Central memory CD8-positive, alpha-beta T cell (primary cell): ENCODE results near the gene ALDH1A2.
"Not testable (repeated sequence)": the region's sequence is repeated elsewhere in the genome, so short reads cannot be mapped to it uniquely, and the experiment has no call there.

Source experiments
- ATAC-seq: fragments of 150-1000 bp; cut with Tn5 transposase; replicated peaks from 2 replicates; pipeline ENCODE4 v1.10.0; 2022; ENCODE audit warnings: mild to moderate bottlenecking, moderate FRiP score, moderate number of reproducible peaks; ENCODE audit not compliant: poor library complexity, severe bottlenecking; ENCODE audit errors: extremely low read depth
- DNase-seq, 2 donors: peaks; one replicate each; pipeline ENCODE4 v3.0.0; 2021; ENCODE audit warnings: low spot score in 2 of 2
- H3K27ac Mint-ChIP-seq: one replicate; pipeline ENCODE4 v1.8.0; 2022; ENCODE audit warnings: low read depth, mild to moderate bottlenecking, moderate library complexity, mixed read lengths
- H3K27me3 Mint-ChIP-seq: one replicate; pipeline ENCODE4 v1.8.0; 2022; ENCODE audit warnings: mixed read lengths
- H3K36me3 Mint-ChIP-seq: one replicate; pipeline ENCODE4 v1.8.0; 2022; ENCODE audit warnings: mild to moderate bottlenecking, moderate library complexity, mixed read lengths; ENCODE audit not compliant: insufficient read depth
- H3K4me1 Mint-ChIP-seq: one replicate; pipeline ENCODE4 v1.8.0; 2022; ENCODE audit warnings: mixed read lengths
- H3K4me3 Mint-ChIP-seq: one replicate; pipeline ENCODE4 v1.8.0; 2022; ENCODE audit warnings: mild to moderate bottlenecking, moderate library complexity, mixed read lengths
- H3K9me3 Mint-ChIP-seq: one replicate; pipeline ENCODE4 v1.8.0; 2022; ENCODE audit warnings: mixed read lengths

The ALDH1A2 gene

GRCh38 chr15:58048261-58048660, 17.2 kb downstream of the ALDH1A2 start:
- H3K4me3 Mint-ChIP-seq = no peak overlapping the region
- DNase-seq (no peak), ATAC-seq (no peak)
- no peaks in the 10 kb centered on the region for H3K9me3 Mint-ChIP-seq
- no peak overlapping the region for H3K27ac Mint-ChIP-seq
- no peaks in the 10 kb centered on the region for H3K36me3 Mint-ChIP-seq
- peaks cover 58% of the 10 kb centered on the region for H3K27me3 Mint-ChIP-seq
- H3K4me1 Mint-ChIP-seq = no peaks in the 10 kb centered on the region

- H3K27me3 Mint-ChIP-seq = peaks cover 64% of the 10 kb centered on the region
- no peak overlapping the region for H3K4me3 Mint-ChIP-seq
- no peaks in the 10 kb centered on the region for H3K36me3 Mint-ChIP-seq
- ATAC-seq (no peak), DNase-seq (no peak)
- no peak overlapping the region for H3K27ac Mint-ChIP-seq
- no peaks in the 10 kb centered on the region for H3K4me1 Mint-ChIP-seq
- no peaks in the 10 kb centered on the region for H3K9me3 Mint-ChIP-seq
Measured at GRCh38 chr15:58047149-58047548, 18.4 kb downstream of the ALDH1A2 start.

GRCh38 chr15:58046467-58046866, 19.0 kb downstream of the ALDH1A2 start:
- Mint-ChIP-seq H3K36me3 (no peaks in the 10 kb centered on the region), H3K27ac (no peak overlapping the region), H3K27me3 (peaks cover 69% of the 10 kb centered on the region), H3K4me1 (no peaks in the 10 kb centered on the region), H3K9me3 (no peaks in the 10 kb centered on the region), H3K4me3 (no peak overlapping the region)
- DNase-seq (no peak), ATAC-seq (no peak)

GRCh38 chr15:58045376-58045775, 20.1 kb downstream of the ALDH1A2 start:
- H3K27me3 Mint-ChIP-seq = peaks cover 80% of the 10 kb centered on the region
- not testable (repeated sequence) for H3K27ac Mint-ChIP-seq, H3K4me1 Mint-ChIP-seq, H3K4me3 Mint-ChIP-seq, H3K36me3 Mint-ChIP-seq, DNase-seq, ATAC-seq, H3K9me3 Mint-ChIP-seq

GRCh38 chr15:58044551-58044950, 21.0 kb downstream of the ALDH1A2 start:
- H3K27ac Mint-ChIP-seq = no peak overlapping the region
- H3K27me3 Mint-ChIP-seq = peaks cover 81% of the 10 kb centered on the region
- DNase-seq = no peak
- no peaks in the 10 kb centered on the region for H3K36me3 Mint-ChIP-seq
- no peak for ATAC-seq
- no peaks in the 10 kb centered on the region for H3K9me3 Mint-ChIP-seq
- H3K4me1 Mint-ChIP-seq = no peaks in the 10 kb centered on the region
- no peak overlapping the region for H3K4me3 Mint-ChIP-seq

GRCh38 chr15:58043192-58043903, 22.2 kb downstream of the ALDH1A2 start:
- ATAC-seq = no peak
- Mint-ChIP-seq H3K4me3 (no peak overlapping the region), H3K4me1 (no peaks in the 10 kb centered on the region), H3K36me3 (no peaks in the 10 kb centered on the region), H3K27me3 (peaks cover 80% of the 10 kb centered on the region), H3K9me3 (no peaks in the 10 kb centered on the region), H3K27ac (no peak overlapping the region)
- no peak for DNase-seq

- Mint-ChIP-seq H3K4me3 (no peak overlapping the region), H3K27ac (no peak overlapping the region), H3K27me3 (peaks cover 89% of the 10 kb centered on the region), H3K4me1 (no peaks in the 10 kb centered on the region), H3K9me3 (no peaks in the 10 kb centered on the region), H3K36me3 (no peaks in the 10 kb centered on the region)
- ATAC-seq (no peak), DNase-seq (no peak)
Measured at GRCh38 chr15:58042006-58042405, 23.5 kb downstream of the ALDH1A2 start.

GRCh38 chr15:58040150-58040549, 25.4 kb downstream of the ALDH1A2 start:
- Mint-ChIP-seq H3K9me3 (no peaks in the 10 kb centered on the region), H3K4me1 (no peaks in the 10 kb centered on the region), H3K4me3 (no peak overlapping the region), H3K27ac (no peak overlapping the region), H3K36me3 (no peaks in the 10 kb centered on the region), H3K27me3 (peaks cover 90% of the 10 kb centered on the region)
- no peak for DNase-seq
- ATAC-seq = no peak

- no peak for ATAC-seq
- Mint-ChIP-seq H3K27me3 (peaks cover 90% of the 10 kb centered on the region), H3K9me3 (no peaks in the 10 kb centered on the region), H3K4me1 (no peaks in the 10 kb centered on the region), H3K27ac (no peak overlapping the region), H3K36me3 (no peaks in the 10 kb centered on the region), H3K4me3 (no peak overlapping the region)
- DNase-seq = no peak
Measured at GRCh38 chr15:58039079-58040035, 26.2 kb downstream of the ALDH1A2 start.

- H3K4me1 Mint-ChIP-seq = no peaks in the 10 kb centered on the region
- H3K27me3 Mint-ChIP-seq = peaks cover 83% of the 10 kb centered on the region
- DNase-seq (no peak), ATAC-seq (no peak)
- no peaks in the 10 kb centered on the region for H3K9me3 Mint-ChIP-seq
- no peak overlapping the region for H3K27ac Mint-ChIP-seq
- H3K4me3 Mint-ChIP-seq = no peak overlapping the region
- H3K36me3 Mint-ChIP-seq = no peaks in the 10 kb centered on the region
Measured at GRCh38 chr15:58038426-58039078, 27.0 kb downstream of the ALDH1A2 start.

GRCh38 chr15:58037723-58038301, 27.7 kb downstream of the ALDH1A2 start:
- H3K27ac Mint-ChIP-seq = no peak overlapping the region
- DNase-seq (no peak), ATAC-seq (no peak)
- H3K9me3 Mint-ChIP-seq = no peaks in the 10 kb centered on the region
- no peaks in the 10 kb centered on the region for H3K4me1 Mint-ChIP-seq
- H3K4me3 Mint-ChIP-seq = no peak overlapping the region
- H3K27me3 Mint-ChIP-seq = peaks cover 76% of the 10 kb centered on the region
- H3K36me3 Mint-ChIP-seq = no peaks in the 10 kb centered on the region

GRCh38 chr15:58036579-58036978, 28.9 kb downstream of the ALDH1A2 start:
- H3K27ac Mint-ChIP-seq = no peak overlapping the region
- DNase-seq (no peak), ATAC-seq (no peak)
- no peaks in the 10 kb centered on the region for H3K36me3 Mint-ChIP-seq
- no peaks in the 10 kb centered on the region for H3K4me1 Mint-ChIP-seq
- H3K9me3 Mint-ChIP-seq = no peaks in the 10 kb centered on the region
- H3K27me3 Mint-ChIP-seq = peaks cover 67% of the 10 kb centered on the region
- H3K4me3 Mint-ChIP-seq = no peak overlapping the region
